Activated naive CD4-positive, alpha-beta T cell treated with anti-CD3 and anti-CD28 coated beads, Interleukin-2, amount 10 ng/mL, durations not matched to agents 7 days and 5 days (primary cell): ENCODE data around the gene CACNG7.
"Not testable (repeated sequence)": the region's sequence is repeated elsewhere in the genome, so short reads cannot be mapped to it uniquely, and the experiment has no call there.

Experiments used
- CTCF ChIA-PET: fragments of 350-600 bp; sonication (Branson Sonifier 250); formaldehyde crosslinking; loops from one replicate; lab custom pipeline; 2021; ENCODE audit warnings: antibody characterized with exemption; lab: Charles Lee
- DNase-seq: peaks from one replicate; pipeline ENCODE4 v3.0.0-alpha.2; 2020
- H3K27ac Mint-ChIP-seq: one replicate; pipeline ENCODE4 v1.8.0; 2021; ENCODE audit warnings: mild to moderate bottlenecking, moderate library complexity, mixed read lengths
- H3K27me3 Mint-ChIP-seq: one replicate; pipeline ENCODE4 v1.8.0; 2021; ENCODE audit warnings: mild to moderate bottlenecking, mixed read lengths
- H3K36me3 Mint-ChIP-seq: one replicate; pipeline ENCODE4 v1.8.0; 2021; ENCODE audit warnings: mixed read lengths
- H3K4me1 Mint-ChIP-seq: one replicate; pipeline ENCODE4 v1.8.0; 2021; ENCODE audit warnings: mixed read lengths
- H3K4me3 Mint-ChIP-seq: one replicate; pipeline ENCODE4 v1.8.0; 2021; ENCODE audit warnings: mild to moderate bottlenecking, moderate library complexity, mixed read lengths
- H3K9me3 Mint-ChIP-seq: one replicate; pipeline ENCODE4 v1.8.0; 2021; ENCODE audit warnings: mixed read lengths

The CACNG7 gene, protein sequence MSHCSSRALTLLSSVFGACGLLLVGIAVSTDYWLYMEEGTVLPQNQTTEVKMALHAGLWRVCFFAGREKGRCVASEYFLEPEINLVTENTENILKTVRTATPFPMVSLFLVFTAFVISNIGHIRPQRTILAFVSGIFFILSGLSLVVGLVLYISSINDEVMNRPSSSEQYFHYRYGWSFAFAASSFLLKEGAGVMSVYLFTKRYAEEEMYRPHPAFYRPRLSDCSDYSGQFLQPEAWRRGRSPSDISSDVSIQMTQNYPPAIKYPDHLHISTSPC

DNA sequence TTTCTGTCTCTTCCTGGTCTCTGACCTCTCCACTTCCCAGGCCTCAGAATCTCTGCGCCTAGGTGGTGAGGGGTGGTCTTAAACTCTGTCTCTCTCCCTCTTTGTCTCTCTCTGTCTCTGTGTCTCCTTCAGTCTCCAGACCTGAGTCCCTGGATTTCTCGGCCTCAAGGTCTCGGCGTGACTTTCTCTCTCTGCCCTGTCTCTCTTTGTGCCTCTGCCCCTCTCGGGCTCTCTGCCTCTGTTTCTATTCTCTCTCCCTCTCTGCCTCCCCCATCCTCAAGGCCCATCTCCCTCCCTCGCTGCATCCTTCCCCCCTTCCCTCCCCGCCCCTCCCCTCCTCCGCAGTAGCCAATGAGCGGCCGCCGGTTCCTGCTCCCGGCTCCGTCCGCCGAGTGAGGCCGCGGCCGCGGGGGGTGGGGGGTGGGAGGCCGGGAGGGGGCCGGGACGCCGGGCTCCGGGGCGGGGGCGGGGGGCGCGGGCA is at the start of gene CACNG7:
TSS of gene CACNG7 (plus strand) at position 344 of the 481 bp plus-strand sequence. CDS start 3,554 bp downstream, outside the sequence.
- Mint-ChIP-seq H3K4me3 (no peak within 1 kb of the TSS), H3K27me3 (peaks cover 91% of the 10 kb centered on the region), H3K4me1 (peaks cover 18% of the 10 kb centered on the region), H3K9me3 (no peaks in the 10 kb centered on the region), H3K27ac (peak within 1 kb of the TSS; percentile 45), H3K36me3 (peaks cover 5% of the 10 kb centered on the region)
- no peak for DNase-seq
- CTCF ChIA-PET: no interaction called here

DNA sequence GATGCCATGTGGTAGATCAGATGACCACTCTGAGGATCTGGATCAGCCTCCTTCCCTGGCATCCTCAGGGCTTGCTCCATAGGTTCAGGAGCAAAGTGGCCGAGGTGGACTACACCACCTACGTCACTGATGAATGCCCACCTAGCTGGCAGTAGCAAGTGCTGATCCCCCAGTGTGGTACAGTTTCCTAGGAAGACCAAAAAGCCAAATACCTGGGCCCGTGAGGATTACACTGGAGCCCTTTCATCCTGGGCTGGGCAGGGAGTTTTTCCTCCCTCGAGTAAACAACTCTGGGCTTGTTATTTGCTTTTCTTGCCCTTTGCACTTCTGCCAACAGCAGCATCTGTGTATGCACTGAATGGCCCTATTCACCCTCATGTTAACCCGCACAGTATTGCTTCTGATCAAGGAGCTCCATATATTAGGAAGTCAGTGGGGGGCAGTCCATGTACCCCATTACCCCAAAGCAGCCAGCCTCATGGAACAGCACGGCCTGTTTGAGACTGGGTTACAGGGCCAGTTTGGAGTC is 44.7 kb upstream of the CACNG7 start:
- CTCF ChIA-PET: no interaction called here
- no peak overlapping the region for H3K27ac Mint-ChIP-seq
- H3K27me3 Mint-ChIP-seq: peaks cover 30% of the 10 kb centered on the region
- peaks cover 23% of the 10 kb centered on the region for H3K4me1 Mint-ChIP-seq
- no peaks in the 10 kb centered on the region for H3K36me3 Mint-ChIP-seq
- DNase-seq: no peak
- H3K9me3 Mint-ChIP-seq: no peaks in the 10 kb centered on the region
- H3K4me3 Mint-ChIP-seq: no peak overlapping the region

DNA sequence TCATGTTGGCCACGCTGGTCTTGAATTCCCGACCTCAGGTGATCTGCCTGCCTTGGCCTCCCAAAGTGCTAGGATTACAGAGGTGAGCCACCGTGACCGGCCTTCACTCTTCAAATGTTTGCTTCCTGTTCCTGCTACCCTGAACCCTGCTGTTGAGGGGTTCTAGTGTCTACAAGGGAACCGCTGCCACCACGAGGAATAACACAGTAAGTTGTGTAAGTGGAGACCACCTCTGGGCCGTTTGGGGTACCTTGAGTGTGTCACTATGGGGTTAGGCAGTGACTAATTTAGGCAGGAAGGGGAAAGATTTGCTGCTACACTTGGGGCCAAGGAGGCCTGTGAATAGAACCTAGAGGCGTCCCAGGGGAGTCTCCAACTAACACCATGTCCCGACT is 43.6 kb upstream of the CACNG7 start:
- peaks cover 26% of the 10 kb centered on the region for H3K27me3 Mint-ChIP-seq
- no peaks in the 10 kb centered on the region for H3K9me3 Mint-ChIP-seq
- H3K27ac Mint-ChIP-seq: peak overlapping the region; percentile 82
- CTCF ChIA-PET: interaction anchor here (1.3 to 1.6 kb wide), 3 partner anchors 12 to 14 kb away, joined by 3 to 6 read pairs (median 5); no protein-coding TSS in a partner anchor
- H3K4me1 Mint-ChIP-seq: peaks cover 26% of the 10 kb centered on the region
- H3K36me3 Mint-ChIP-seq: peaks cover 4% of the 10 kb centered on the region
- H3K4me3 Mint-ChIP-seq: peak overlapping the region; percentile 91
- no peak for DNase-seq

DNA sequence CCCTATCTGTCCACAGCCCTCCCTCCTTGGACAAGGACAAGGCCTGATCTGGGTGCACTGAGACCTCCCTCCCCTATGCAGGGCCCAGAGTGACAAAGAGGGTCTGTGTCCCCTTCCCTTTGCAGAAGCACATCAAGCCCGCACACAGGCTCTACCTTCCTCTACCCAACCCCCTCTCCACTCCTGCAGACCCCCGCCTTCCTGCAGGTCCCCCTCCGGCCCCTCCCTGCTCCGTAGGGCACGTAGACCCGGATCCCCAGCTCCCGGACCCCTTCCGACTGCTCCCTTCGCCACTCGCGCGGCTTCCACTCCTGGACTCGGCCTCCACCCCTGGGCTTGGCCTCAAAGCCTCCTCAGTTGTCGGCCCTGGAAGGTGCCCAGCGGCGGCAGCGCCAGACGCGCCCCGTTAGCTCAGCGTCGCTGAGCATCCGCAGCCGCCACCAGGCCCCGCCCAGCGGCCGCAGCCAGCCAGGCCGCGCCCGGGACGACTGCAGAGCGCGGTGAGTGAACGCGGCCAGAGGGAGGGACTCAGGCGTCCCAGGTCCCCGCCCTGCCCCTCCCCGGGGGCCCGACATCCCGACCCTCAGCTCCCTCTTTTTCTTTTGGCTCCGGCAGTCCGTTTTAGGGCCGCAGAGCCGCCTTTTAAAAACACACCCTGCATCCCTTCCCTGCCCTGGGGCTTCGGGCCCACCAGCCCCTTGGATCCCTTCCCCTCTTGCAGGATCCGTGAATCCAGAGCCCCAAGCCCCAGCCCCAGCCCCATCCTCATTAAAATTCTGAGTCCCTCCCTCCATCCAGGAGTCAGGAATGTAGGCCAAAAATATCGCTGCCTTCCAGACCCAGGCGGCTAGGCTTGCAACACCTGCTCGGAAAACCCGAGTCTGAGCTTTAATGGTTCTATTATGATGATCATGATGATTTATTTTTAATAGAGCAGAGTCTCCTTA is 42.9 kb upstream of the CACNG7 start:
- peak; percentile 79 for DNase-seq
- CTCF ChIA-PET: interaction anchor here (1.3 to 1.6 kb wide), 4 partner anchors 12 to 20 kb away, joined by 3 to 6 read pairs (median 5); no protein-coding TSS in a partner anchor
- peaks cover 26% of the 10 kb centered on the region for H3K27me3 Mint-ChIP-seq
- peak overlapping the region; percentile 91 for H3K4me3 Mint-ChIP-seq
- H3K36me3 Mint-ChIP-seq: peaks cover 10% of the 10 kb centered on the region
- peaks cover 32% of the 10 kb centered on the region for H3K4me1 Mint-ChIP-seq
- peak overlapping the region; percentile 91 for H3K27ac Mint-ChIP-seq
- H3K9me3 Mint-ChIP-seq: no peaks in the 10 kb centered on the region

DNA sequence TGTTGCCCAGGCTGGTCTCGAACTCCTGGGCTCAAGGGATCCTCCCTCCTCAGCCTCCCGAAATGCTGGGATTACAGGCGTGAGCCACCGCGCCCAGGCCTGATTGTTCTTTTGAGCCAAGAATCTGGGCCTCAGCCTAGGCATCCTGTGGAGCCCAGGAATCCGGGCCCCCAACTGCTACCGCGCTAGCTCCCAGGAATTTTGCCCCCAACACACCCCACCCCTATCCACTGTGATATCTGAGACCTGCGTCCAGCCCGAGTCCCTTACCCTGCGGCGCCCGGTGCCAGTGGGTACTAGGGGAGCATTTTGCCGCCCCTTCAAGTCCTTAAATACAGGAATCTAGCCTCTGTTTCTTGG is 42.2 kb upstream of the CACNG7 start:
- Mint-ChIP-seq H3K4me1 (peaks cover 39% of the 10 kb centered on the region), H3K27ac (peak overlapping the region; percentile 91), H3K9me3 (no peaks in the 10 kb centered on the region), H3K4me3 (peak overlapping the region; percentile 91), H3K27me3 (peaks cover 26% of the 10 kb centered on the region), H3K36me3 (peaks cover 15% of the 10 kb centered on the region)
- no peak for DNase-seq
- CTCF ChIA-PET: interaction anchor here (1.3 to 1.6 kb wide), 4 partner anchors 12 to 19 kb away, joined by 3 to 6 read pairs (median 5); no protein-coding TSS in a partner anchor

DNA sequence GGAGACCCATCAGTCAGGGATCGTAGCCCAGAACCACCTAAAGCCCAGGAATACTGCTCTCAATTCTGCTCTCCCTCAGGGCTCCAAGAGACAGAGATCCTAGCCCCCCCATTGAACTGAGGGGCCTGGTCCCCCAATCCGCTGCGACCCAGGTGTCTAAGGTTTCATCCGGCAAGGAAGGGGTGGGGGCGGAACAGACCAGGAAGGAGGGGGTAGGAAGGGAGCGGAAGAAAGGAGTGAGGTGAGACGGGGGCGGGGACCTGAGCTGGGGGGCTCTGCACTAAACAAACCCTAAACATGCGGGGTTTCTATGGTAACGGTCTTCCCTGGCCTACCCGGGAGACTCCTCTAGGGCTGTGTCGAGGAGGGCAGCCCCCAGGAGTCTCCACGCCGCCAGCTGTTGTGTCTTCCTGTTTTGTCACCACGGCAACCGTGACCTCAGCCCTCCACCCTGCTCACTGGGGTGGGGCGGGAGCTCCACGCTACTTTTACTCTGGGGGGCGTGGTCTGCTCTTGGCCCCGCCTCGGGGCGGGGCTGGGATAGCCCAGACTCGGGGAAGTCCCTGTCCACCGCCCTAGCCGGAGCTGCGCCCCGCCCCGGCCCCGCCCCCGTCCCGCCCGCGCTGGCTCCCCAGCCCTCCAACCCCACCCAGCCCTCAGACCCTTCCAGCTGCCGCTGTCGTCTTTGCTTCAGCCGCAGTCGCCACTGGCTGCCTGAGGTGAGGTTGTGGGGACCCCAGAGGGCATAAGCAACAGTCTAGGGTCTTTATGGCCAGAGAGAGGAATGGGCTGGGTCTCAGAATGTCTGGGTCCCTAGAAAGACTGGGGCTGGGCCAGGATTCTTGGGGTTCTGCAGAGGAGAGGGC is 41.6 kb upstream of the CACNG7 start, which contains the start of gene MYADM:
TSS of gene MYADM (plus strand) at position 659 of the 866 bp plus-strand sequence. CDS start 5,647 bp downstream, outside the sequence.
- H3K27me3 Mint-ChIP-seq: peaks cover 21% of the 10 kb centered on the region
- H3K9me3 Mint-ChIP-seq: no peaks in the 10 kb centered on the region
- CTCF ChIA-PET: interaction anchor here (1.4 to 1.6 kb wide), 2 partner anchors 14 to 19 kb away, joined by 5 read pairs; no protein-coding TSS in a partner anchor
- H3K4me3 Mint-ChIP-seq: peak within 1 kb of the TSS; percentile 91
- peak within 1 kb of the TSS; percentile 91 for H3K27ac Mint-ChIP-seq
- peaks cover 40% of the 10 kb centered on the region for H3K4me1 Mint-ChIP-seq
- peak; percentile 100 for DNase-seq
- peaks cover 17% of the 10 kb centered on the region for H3K36me3 Mint-ChIP-seq

DNA sequence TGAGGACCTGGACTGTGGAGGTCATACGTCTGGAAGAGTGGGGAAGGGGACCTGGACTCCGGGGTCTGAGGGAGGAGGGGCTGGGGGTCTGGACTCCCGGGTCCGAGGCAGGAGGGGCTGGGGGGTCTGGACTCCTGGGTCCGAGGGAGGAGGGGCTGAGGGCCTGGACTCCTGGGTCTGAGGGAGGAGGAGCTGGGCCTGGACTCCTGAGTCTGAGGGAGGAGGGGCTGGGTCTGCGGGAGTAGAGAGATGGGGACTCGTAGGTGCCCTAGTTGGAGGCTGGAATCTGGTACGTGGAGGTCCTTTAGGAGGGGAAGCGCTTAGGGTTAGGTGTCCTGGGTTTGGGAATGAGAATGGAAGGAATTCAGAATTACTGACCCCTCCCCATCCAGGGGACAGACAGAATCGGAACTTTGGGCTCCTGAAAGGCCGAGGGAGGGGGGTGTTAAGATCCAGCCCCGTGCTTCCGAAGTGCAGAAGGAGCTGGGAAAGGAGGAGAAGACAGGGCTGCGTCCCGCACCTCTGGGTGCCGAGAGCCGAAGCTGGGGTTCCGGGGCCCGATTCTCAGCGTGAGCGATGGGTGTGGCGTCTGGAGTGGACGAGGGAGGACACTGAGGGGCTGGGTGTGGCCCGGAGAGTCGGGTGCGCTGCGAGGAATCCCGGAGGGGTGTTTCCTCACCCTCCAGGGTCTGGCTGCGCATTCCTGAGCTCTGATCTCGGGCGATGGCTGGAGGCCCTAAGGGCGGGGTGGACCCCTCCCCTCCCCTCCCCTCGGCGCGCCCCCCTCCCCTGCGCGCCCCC is 40.8 kb upstream of the CACNG7 start:
- peaks cover 22% of the 10 kb centered on the region for H3K36me3 Mint-ChIP-seq
- CTCF ChIA-PET: interaction anchor here (0.7 to 0.9 kb wide), 2 partner anchors 14 to 16 kb away, joined by 3 to 5 read pairs; partner anchors contain the start of gene PRKCG
- H3K27me3 Mint-ChIP-seq: peaks cover 12% of the 10 kb centered on the region
- peak overlapping the region; percentile 91 for H3K4me3 Mint-ChIP-seq
- no peaks in the 10 kb centered on the region for H3K9me3 Mint-ChIP-seq
- H3K27ac Mint-ChIP-seq: peak overlapping the region; percentile 89
- peak; percentile 68 for DNase-seq
- peaks cover 48% of the 10 kb centered on the region for H3K4me1 Mint-ChIP-seq

DNA sequence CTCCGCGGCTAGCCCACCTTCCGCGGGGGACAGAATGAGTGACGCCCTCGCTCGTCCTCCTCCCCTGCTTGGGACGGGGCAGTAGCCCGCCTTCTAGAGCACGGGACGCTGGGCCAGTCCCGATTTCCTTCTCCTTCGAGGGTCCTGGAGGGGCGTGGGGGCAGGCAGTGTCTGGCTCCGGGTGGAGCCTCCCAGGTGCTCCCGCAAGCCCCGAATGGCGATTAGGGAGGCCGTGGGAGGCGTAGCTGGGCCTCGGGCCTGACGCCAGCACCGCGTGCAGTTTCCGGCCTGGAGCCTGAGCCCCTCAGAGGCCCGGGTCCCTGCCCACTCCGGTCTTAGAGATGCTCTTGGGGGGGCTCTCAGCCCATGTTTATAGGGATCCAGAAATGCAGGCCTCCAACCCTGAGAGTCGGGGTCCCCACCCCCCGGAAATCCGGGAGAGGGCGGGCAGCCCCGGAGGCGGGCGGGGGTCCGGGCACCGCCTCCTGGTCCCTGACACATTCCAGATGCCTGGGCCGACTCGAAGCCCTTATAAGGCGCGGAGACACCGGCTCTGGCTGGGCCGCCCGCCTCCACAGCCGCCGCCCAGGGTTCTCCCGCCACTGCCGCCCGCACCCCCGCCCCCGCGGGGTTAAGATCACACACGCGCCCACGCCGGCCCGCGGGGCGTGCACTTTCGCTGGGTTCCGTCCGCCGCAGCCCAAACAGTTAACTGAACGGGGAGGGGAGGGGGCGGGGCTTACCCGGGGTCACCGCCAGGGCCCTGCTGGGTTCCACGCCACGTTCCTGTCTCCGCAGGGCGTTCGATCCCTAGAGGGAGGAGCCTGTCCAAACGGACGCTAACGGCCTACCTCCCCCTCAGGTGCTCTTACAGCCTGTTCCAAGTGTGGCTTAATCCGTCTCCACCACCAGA is 39.9 kb upstream of the CACNG7 start:
- H3K36me3 Mint-ChIP-seq: peaks cover 30% of the 10 kb centered on the region
- peak overlapping the region; percentile 91 for H3K4me3 Mint-ChIP-seq
- H3K9me3 Mint-ChIP-seq: peaks cover under 1% of the 10 kb centered on the region
- peak overlapping the region; percentile 86 for H3K27ac Mint-ChIP-seq
- H3K27me3 Mint-ChIP-seq: peaks cover 9% of the 10 kb centered on the region
- peak; percentile 95 for DNase-seq
- H3K4me1 Mint-ChIP-seq: peaks cover 57% of the 10 kb centered on the region
- CTCF ChIA-PET: interaction anchor here (0.7 to 0.9 kb wide), 2 partner anchors 13 to 17 kb away, joined by 3 to 5 read pairs; partner anchors contain the start of gene PRKCG

DNA sequence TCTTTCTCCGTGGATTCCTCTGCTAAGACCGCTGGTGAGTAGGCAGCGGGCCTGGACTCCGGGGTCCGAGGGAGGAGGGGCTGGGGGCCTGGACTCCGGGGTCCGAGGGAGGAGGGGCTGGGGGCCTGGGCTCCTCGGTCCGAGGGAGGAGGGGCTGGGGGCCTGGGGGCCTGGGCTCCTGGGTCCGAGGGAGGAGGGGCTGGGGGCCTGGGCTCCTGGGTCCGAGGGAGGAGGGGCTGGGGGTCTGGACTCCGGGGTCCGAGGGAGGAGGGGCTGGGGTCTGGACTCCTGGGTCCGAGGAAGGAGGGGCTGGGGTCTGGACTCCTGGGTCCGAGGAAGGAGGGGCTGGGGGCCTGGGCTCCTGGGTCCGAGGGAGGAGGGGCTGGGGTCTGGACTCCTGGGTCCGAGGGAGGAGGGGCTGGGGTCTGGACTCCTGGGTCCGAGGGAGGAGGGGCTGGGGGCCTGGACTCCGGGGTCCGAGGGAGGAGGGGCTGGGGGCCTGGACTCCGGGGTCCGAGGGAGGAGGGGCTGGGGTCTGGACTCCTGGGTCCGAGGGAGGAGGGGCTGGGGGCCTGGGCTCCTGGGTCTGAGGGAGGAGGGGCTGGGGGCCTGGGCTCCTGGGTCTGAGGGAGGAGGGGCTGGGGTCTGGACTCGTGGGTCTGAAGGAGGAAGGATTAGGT is 39.1 kb upstream of the CACNG7 start:
- H3K27me3 Mint-ChIP-seq, DNase-seq, CTCF ChIA-PET, H3K9me3 Mint-ChIP-seq: not testable (repeated sequence)
- peaks cover 38% of the 10 kb centered on the region for H3K36me3 Mint-ChIP-seq
- peak overlapping the region; percentile 86 for H3K27ac Mint-ChIP-seq
- H3K4me1 Mint-ChIP-seq: peaks cover 65% of the 10 kb centered on the region
- H3K4me3 Mint-ChIP-seq: peak overlapping the region; percentile 91

DNA sequence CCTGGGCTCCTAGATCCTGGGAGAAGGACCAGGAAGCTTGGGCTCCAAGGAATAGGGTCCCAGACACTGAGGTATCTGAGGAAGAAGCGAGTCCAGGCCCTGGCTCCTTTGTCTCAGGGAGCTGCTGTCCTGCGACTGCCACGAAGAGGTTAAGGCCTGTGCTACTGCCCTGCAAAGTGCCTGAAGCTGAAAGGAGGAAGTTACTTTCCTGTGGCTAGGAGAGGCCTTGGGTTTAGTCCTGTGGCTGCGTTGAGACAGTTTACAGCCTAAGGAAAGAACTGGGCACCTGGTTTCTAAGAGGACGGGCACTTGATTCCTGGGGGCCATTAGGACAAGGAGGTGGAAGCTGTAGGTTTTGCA is 38.6 kb upstream of the CACNG7 start:
- Mint-ChIP-seq H3K27ac (peak overlapping the region; percentile 85), H3K9me3 (peaks cover 5% of the 10 kb centered on the region), H3K4me3 (peak overlapping the region; percentile 79), H3K4me1 (peaks cover 67% of the 10 kb centered on the region), H3K27me3 (no peaks in the 10 kb centered on the region), H3K36me3 (peaks cover 41% of the 10 kb centered on the region)
- DNase-seq: no peak
- CTCF ChIA-PET: interaction anchor here (1.6 kb wide), 1 partner anchor 12 kb away, joined by 5 read pairs; the partner anchor contains the start of gene PRKCG

DNA sequence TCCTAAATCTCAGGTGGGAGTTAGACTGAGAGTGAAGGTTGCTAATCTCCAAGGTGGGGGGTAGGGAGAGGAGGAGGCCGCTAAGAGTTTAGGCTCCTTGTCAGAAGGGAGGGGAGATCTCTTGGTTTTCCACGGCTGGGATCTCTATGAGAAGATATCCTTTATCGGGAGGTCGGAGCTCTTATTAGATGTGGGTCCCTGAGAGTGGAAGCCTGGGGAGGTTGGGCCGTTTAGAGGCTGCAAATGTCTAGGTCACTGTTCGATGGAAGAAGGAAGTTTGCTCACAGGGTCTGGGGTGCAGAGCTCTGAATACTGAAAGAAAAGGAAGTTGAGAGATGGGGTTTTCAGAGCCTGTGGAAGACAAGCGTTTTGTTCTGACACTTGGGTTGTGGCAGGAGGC is 37.6 kb upstream of the CACNG7 start:
- no peak for DNase-seq
- CTCF ChIA-PET: interaction anchor here (1.6 kb wide), 1 partner anchor 11 kb away, joined by 5 read pairs; the partner anchor contains the start of gene PRKCG
- Mint-ChIP-seq H3K4me1 (peaks cover 67% of the 10 kb centered on the region), H3K27me3 (no peaks in the 10 kb centered on the region), H3K4me3 (peak overlapping the region; percentile 79), H3K36me3 (peaks cover 46% of the 10 kb centered on the region), H3K9me3 (peaks cover 5% of the 10 kb centered on the region), H3K27ac (peak overlapping the region; percentile 83)
